Pulmonary artery endothelial cell (primary cell): ENCODE data around the gene CELA3B. TPM values are rescaled to one million over a fixed set of nuclear protein-coding genes. Genes with fewer than 3 reads are reported as not detected.
"Not testable (repeated sequence)": the region's sequence is repeated elsewhere in the genome, so short reads cannot be mapped to it uniquely, and the experiment has no call there.

ENCODE experiments used
- DNase-seq: peaks from one replicate; pipeline ENCODE4 v3.0.0-alpha.2; 2011; ENCODE audit warnings: low read depth, low spot score
- total RNA-seq: library from RNA; depleted of rRNA; stranded (reverse); fragments of >200 nt; gene quantifications from 2 replicates; pipeline ENCODE4 v1.2.3, GENCODE V29; 2014

Gene CELA3B
- 0.07 and 0.26 TPM in 2 replicates for total RNA-seq

- not testable (repeated sequence) for DNase-seq
Observed at GRCh38 chr1:21976703-21977239, at the start of gene CELA3B. TSS of gene CELA3B (plus strand) at chr1:21977022. CDS start at chr1:21977040, 18 bp downstream.

GRCh38 chr1:21927533-21928237, 49.1 kb upstream of the CELA3B start:
- no peak for DNase-seq

GRCh38 chr1:21930080-21930571, 46.7 kb upstream of the CELA3B start:
- no peak for DNase-seq

- DNase-seq: no peak
Observed at GRCh38 chr1:21930629-21931170, 46.1 kb upstream of the CELA3B start.

GRCh38 chr1:21931171-21932093, 45.4 kb upstream of the CELA3B start:
- DNase-seq: no peak

GRCh38 chr1:21932127-21932526, 44.7 kb upstream of the CELA3B start:
- no peak for DNase-seq

GRCh38 chr1:21933397-21934248, 43.2 kb upstream of the CELA3B start:
- no peak for DNase-seq

- DNase-seq: no peak
Observed at GRCh38 chr1:21935393-21935804, 41.4 kb upstream of the CELA3B start.

- DNase-seq: no peak
Observed at GRCh38 chr1:21935891-21936365, 40.9 kb upstream of the CELA3B start.

- no peak for DNase-seq
Observed at GRCh38 chr1:21936366-21937031, 40.3 kb upstream of the CELA3B start.

GRCh38 chr1:21937034-21937371, 39.8 kb upstream of the CELA3B start, which contains the start of gene HSPG2:
TSS of gene HSPG2 (minus strand) at chr1:21937310. CDS start at chr1:21937217, 93 bp downstream.
- DNase-seq: no peak

GRCh38 chr1:21937372-21938121, 39.3 kb upstream of the CELA3B start:
- DNase-seq: peak; percentile 69

GRCh38 chr1:21938732-21939538, 37.9 kb upstream of the CELA3B start:
- DNase-seq: peak; percentile 68

GRCh38 chr1:21939650-21940374, 37.0 kb upstream of the CELA3B start:
- DNase-seq: peak; percentile 96

GRCh38 chr1:21940492-21940891, 36.3 kb upstream of the CELA3B start:
- no peak for DNase-seq

- no peak for DNase-seq
Observed at GRCh38 chr1:21941370-21941769, 35.5 kb upstream of the CELA3B start.

- DNase-seq: no peak
Observed at GRCh38 chr1:21942464-21942863, 34.4 kb upstream of the CELA3B start.
